K562 treated with DMSO at 1 percent for 12 hours (cell line): ENCODE measurements around the gene IMP4. TPM values are rescaled to one million over a fixed set of nuclear protein-coding genes. Genes with fewer than 3 reads are reported as not detected.

Experiments used
- total RNA-seq: library from RNA; unstranded; fragments of 300-600 nt; gene quantifications from 2 replicates; pipeline ENCODE4 v1.2.3, GENCODE V29; 2022; ENCODE audit not compliant: insufficient read depth

IMP4 gene, protein sequence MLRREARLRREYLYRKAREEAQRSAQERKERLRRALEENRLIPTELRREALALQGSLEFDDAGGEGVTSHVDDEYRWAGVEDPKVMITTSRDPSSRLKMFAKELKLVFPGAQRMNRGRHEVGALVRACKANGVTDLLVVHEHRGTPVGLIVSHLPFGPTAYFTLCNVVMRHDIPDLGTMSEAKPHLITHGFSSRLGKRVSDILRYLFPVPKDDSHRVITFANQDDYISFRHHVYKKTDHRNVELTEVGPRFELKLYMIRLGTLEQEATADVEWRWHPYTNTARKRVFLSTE
- 62.1 and 77.8 TPM in 2 replicates for total RNA-seq

DNA sequence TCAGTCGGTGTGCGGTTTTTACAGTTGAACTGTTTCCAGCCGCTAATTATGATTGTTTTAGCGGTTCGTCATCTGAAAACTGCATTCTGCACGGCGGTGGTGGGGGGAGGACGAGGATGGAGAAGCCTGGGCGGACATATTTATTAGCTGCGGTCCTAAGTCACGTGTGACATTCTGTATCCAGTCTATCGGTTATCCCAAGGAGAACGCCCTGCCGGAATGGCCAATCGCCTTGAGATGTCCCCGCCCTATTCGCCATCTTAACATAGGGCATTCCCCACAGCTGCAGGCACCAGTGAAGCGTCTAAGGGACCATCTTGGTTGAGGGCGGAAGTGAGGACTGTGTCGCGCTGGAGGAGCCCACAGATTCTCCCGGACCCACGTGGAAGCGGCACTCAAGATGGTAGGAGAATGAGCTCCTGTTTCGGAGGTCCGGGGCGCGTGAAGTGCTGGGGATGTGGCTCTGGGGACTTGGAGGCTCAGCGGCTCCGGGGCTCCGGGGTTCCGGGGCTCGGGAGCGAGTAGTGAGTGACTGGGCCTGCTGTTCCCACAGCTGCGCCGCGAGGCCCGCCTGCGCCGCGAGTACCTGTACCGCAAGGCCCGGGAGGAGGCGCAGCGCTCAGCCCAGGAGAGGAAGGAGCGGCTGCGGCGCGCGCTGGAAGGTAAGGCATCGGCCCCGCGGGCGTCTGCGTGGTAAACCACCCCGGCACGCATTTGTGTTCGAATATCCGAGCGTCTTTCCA, at the start of gene IMP4:
Gene IMP4 (plus strand): TSS at position 365 of the 743 bp plus-strand sequence. CDS start 36 bp downstream, at position 401.

GRCh38 chr2:130355578-130356431, 13.1 kb downstream of the IMP4 start, which contains the start of gene PTPN18:
PTPN18 (plus strand) TSS chr2:130356056; CDS start chr2:130356108, 52 bp downstream.

Other genes with a start within 250 kb of the IMP4 start
- gene POTEF, start 213.7 kb upstream of the IMP4 start, total RNA-seq = not detected in 2 replicates
- 0.23 and 5.7 TPM in 2 replicates for gene CCDC74B, start 197.8 kb upstream of the IMP4 start, total RNA-seq
- 34.6 and 75.8 TPM in 2 replicates for gene SMPD4, start 161.3 kb upstream of the IMP4 start, total RNA-seq
- 336 and 573 TPM in 2 replicates for gene MZT2B, start 160.6 kb upstream of the IMP4 start, total RNA-seq
- not detected in 2 replicates for gene TUBA3E, start 144.5 kb upstream of the IMP4 start, total RNA-seq
- gene PTPN18, start 13.2 kb downstream of the IMP4 start, total RNA-seq = 25.3 and 46.4 TPM in 2 replicates
- gene POTEI, start 166.4 kb downstream of the IMP4 start, total RNA-seq = not detected in 2 replicates
- gene CFC1B, start 178.3 kb downstream of the IMP4 start, total RNA-seq = not detected in 2 replicates